HL-60 (cell line): Measurements from ENCODE around the gene LRRC31.

Experiments
- POLR2AphosphoS5 ChIP-seq: IDR thresholded peaks from 2 replicates; pipeline ENCODE4 v1.6.1; 2012; ENCODE audit warnings: low read depth
- TF ChIP-seq, protein P1 (sequence below): IDR thresholded peaks from one replicate; pipeline ENCODE4 v1.5.1; 2011; ENCODE audit warnings: low read length, control low read depth, inconsistent platforms; ENCODE audit not compliant: insufficient read depth

DNA sequence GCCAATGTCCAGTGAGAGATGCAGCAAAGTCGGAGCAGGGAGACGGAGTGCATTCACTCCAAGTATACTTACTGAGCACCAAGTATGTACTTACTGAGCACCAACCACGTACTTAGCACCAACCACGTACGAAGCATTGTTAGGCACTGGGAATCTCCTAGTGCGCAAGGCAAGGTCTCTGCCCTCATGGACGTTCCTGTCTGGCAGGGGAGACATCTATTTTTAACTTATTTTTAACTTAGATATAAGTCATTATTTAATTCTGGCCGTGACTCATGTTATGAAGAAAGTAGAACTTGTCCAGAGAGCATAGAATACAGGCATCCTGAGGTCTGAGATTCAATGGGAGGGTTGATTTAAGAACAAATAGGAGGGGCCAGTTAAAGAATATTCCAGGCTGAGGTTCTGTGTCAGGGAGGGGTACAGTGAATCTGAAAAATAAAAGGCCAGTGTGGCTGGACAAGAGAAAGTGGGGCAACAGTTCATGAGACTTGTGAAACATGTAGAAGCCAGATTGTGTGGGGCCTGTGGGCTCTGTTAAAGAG is 9.3 kb upstream of the LRRC31 start:
- TF ChIP-seq, protein P1, sequence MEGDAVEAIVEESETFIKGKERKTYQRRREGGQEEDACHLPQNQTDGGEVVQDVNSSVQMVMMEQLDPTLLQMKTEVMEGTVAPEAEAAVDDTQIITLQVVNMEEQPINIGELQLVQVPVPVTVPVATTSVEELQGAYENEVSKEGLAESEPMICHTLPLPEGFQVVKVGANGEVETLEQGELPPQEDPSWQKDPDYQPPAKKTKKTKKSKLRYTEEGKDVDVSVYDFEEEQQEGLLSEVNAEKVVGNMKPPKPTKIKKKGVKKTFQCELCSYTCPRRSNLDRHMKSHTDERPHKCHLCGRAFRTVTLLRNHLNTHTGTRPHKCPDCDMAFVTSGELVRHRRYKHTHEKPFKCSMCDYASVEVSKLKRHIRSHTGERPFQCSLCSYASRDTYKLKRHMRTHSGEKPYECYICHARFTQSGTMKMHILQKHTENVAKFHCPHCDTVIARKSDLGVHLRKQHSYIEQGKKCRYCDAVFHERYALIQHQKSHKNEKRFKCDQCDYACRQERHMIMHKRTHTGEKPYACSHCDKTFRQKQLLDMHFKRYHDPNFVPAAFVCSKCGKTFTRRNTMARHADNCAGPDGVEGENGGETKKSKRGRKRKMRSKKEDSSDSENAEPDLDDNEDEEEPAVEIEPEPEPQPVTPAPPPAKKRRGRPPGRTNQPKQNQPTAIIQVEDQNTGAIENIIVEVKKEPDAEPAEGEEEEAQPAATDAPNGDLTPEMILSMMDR, result no peak
- no peak for TF ChIP-seq POLR2AphosphoS5
